DOHH2 (cell line): ENCODE results near the gene RCAN2.

Source experiments
- H3F3A ChIP-seq: fragments of 200-600 bp; sonication (generic), shearing (Covaris generic); 2 replicates; pipeline ENCODE4 v1.6.0; 2016; ENCODE audit warnings: antibody characterized with exemption, mild to moderate bottlenecking; ENCODE audit not compliant: control insufficient read depth, insufficient read depth
- H3K27ac ChIP-seq: fragments of 200-600 bp; sonication (generic); 2 replicates; pipeline ENCODE4 v1.5.1; 2014; ENCODE audit warnings: low read depth, mild to moderate bottlenecking, low read length, moderate library complexity
- H3K27me3 ChIP-seq: fragments of 200-600 bp; sonication (generic); 2 replicates; pipeline ENCODE4 v1.6.1; 2014; ENCODE audit warnings: mild to moderate bottlenecking, low read length, mixed read lengths; ENCODE audit not compliant: control insufficient read depth
- H3K36me3 ChIP-seq: fragments of 200-600 bp; sonication (generic); 2 replicates; pipeline ENCODE4 v1.6.1; 2014; ENCODE audit warnings: mild to moderate bottlenecking, low read length, moderate library complexity, mixed read lengths; ENCODE audit not compliant: control insufficient read depth
- H3K4me1 ChIP-seq: fragments of 200-600 bp; sonication (generic); 2 replicates; pipeline ENCODE4 v1.6.1; 2014; ENCODE audit warnings: mild to moderate bottlenecking, low read length, mixed read lengths; ENCODE audit not compliant: control insufficient read depth
- H3K4me2 ChIP-seq: fragments of 200-600 bp; sonication (generic); 2 replicates; pipeline ENCODE4 v1.6.0; 2014; ENCODE audit warnings: mild to moderate bottlenecking, low read length, moderate library complexity
- H3K4me3 ChIP-seq: fragments of 200-600 bp; sonication (generic); 2 replicates; pipeline ENCODE4 v1.5.1; 2014; ENCODE audit warnings: mild to moderate bottlenecking, low read length, mixed read lengths
- H3K79me2 ChIP-seq: fragments of 200-600 bp; sonication (generic); 2 replicates; pipeline ENCODE4 v1.6.1; 2014; ENCODE audit warnings: mild to moderate bottlenecking, low read length, mixed read lengths; ENCODE audit not compliant: control insufficient read depth
- H3K9me2 ChIP-seq: fragments of 200-600 bp; sonication (generic); replicated peaks from 2 replicates; pipeline ENCODE4 v1.6.1; 2014; ENCODE audit warnings: mild to moderate bottlenecking, low read length, mixed read lengths; ENCODE audit not compliant: control insufficient read depth
- H3K9me3 ChIP-seq: fragments of 200-600 bp; sonication (generic); 2 replicates; pipeline ENCODE4 v1.6.1; 2014; ENCODE audit warnings: antibody characterized with exemption, low read length, mixed read lengths; ENCODE audit not compliant: control insufficient read depth, insufficient read depth
- H4K20me1 ChIP-seq: fragments of 200-600 bp; sonication (generic); 2 replicates; pipeline ENCODE4 v1.6.0; 2014; ENCODE audit warnings: low read depth, mild to moderate bottlenecking, antibody characterized with exemption, low read length, moderate library complexity; ENCODE audit not compliant: control insufficient read depth, insufficient read depth
- CTCF ChIP-seq: fragments of 200-600 bp; sonication (generic); IDR thresholded peaks from one replicate; pipeline ENCODE4 v1.5.1; 2014; ENCODE audit warnings: antibody characterized with exemption, mild to moderate bottlenecking, low read depth, low read length; ENCODE audit not compliant: poor library complexity, severe bottlenecking
- EZH2phosphoT487 ChIP-seq: fragments of 200-600 bp; sonication (generic); IDR thresholded peaks from 2 replicates; pipeline ENCODE4 v1.6.1; 2017; ENCODE audit warnings: borderline replicate concordance, mild to moderate bottlenecking, antibody characterized with exemption, low read length, moderate library complexity, mixed read lengths

RCAN2 gene

DNA sequence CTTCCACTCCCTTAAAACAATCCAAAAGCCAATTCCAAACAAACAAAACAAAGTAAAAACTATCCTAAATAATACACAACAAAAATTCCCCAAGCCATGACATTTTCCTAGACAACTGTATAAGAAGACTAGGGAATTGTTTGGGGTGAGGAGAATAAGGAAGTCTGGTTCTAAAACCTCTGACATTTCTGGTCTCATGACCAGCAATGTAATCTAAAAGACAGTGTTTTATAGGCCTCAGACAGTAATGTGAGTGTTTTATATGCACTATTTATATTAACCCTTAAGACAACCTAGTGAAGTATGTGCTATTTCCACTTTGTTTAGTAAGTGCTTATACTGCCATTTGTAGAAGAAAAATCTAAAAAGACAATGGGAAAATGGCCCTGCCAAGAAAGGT is 13.0 kb upstream of the RCAN2 start:
- Histone ChIP-seq H3K4me1 (no peaks in the 10 kb centered on the region), H3F3A (no peaks in the 10 kb centered on the region), H3K9me3 (no peaks in the 10 kb centered on the region), H3K27ac (no peak overlapping the region), H3K79me2 (no peaks in the 10 kb centered on the region), H3K4me3 (no peak overlapping the region), H3K9me2 (no peaks in the 10 kb centered on the region), H3K36me3 (no peaks in the 10 kb centered on the region), H3K4me2 (no peak overlapping the region), H3K27me3 (peaks cover 3% of the 10 kb centered on the region), H4K20me1 (no peaks in the 10 kb centered on the region)
- TF ChIP-seq EZH2phosphoT487 (no peak), CTCF (no peak)

GRCh38 chr6:46502486-46503119 is 11.4 kb upstream of the RCAN2 start:
- H3K79me2 ChIP-seq, result no peaks in the 10 kb centered on the region
- H3K4me1 ChIP-seq, result no peaks in the 10 kb centered on the region
- H3K4me2 ChIP-seq, result no peak overlapping the region
- H3K9me2 ChIP-seq, result no peaks in the 10 kb centered on the region
- no peaks in the 10 kb centered on the region for H3F3A ChIP-seq
- H3K36me3 ChIP-seq, result no peaks in the 10 kb centered on the region
- no peak overlapping the region for H3K27ac ChIP-seq
- peaks cover 3% of the 10 kb centered on the region for H3K27me3 ChIP-seq
- no peaks in the 10 kb centered on the region for H4K20me1 ChIP-seq
- no peaks in the 10 kb centered on the region for H3K9me3 ChIP-seq
- TF ChIP-seq CTCF, result no peak
- no peak overlapping the region for H3K4me3 ChIP-seq

GRCh38 chr6:46501136-46502089 is 10.2 kb upstream of the RCAN2 start:
- H3K79me2 ChIP-seq, result no peaks in the 10 kb centered on the region
- H3K9me3 ChIP-seq, result no peaks in the 10 kb centered on the region
- no peaks in the 10 kb centered on the region for H3K36me3 ChIP-seq
- no peak overlapping the region for H3K4me2 ChIP-seq
- H3K4me1 ChIP-seq, result no peaks in the 10 kb centered on the region
- H3K4me3 ChIP-seq, result no peak overlapping the region
- H3F3A ChIP-seq, result no peaks in the 10 kb centered on the region
- no peaks in the 10 kb centered on the region for H3K9me2 ChIP-seq
- H3K27me3 ChIP-seq, result peaks cover 3% of the 10 kb centered on the region
- no peak overlapping the region for H3K27ac ChIP-seq
- no peaks in the 10 kb centered on the region for H4K20me1 ChIP-seq
- TF ChIP-seq CTCF (no peak), EZH2phosphoT487 (no peak)
